HUES64 (cell line): ENCODE data around the gene HSPG2.

Experiments
- H3K27ac ChIP-seq: 2 replicates; pipeline ENCODE4 v1.7.0; 2013; ENCODE audit warnings: low read depth, low read length, inconsistent platforms
- H3K27me3 ChIP-seq: 2 replicates; pipeline ENCODE4 v1.6.1; 2013; ENCODE audit warnings: mild to moderate bottlenecking, low read length; ENCODE audit not compliant: insufficient read depth
- H3K36me3 ChIP-seq: 2 replicates; pipeline ENCODE4 v1.6.1; 2013; ENCODE audit warnings: mild to moderate bottlenecking, low read length; ENCODE audit not compliant: insufficient read depth
- H3K4me1 ChIP-seq: 2 replicates; pipeline ENCODE4 v1.6.1; 2013; ENCODE audit warnings: mild to moderate bottlenecking, low read length, moderate library complexity; ENCODE audit not compliant: insufficient read depth
- H3K4me3 ChIP-seq: 2 replicates; pipeline ENCODE4 v1.5.1; 2013; ENCODE audit warnings: mild to moderate bottlenecking, low read length, moderate library complexity
- H3K9ac ChIP-seq: 2 replicates; pipeline ENCODE4 v1.6.1; 2013; ENCODE audit warnings: mild to moderate bottlenecking, low read depth, low read length
- H3K9me3 ChIP-seq: 2 replicates; pipeline ENCODE4 v1.6.1; 2013; ENCODE audit warnings: low read depth, low read length; ENCODE audit not compliant: insufficient read depth
- WGBS: fragments of 150-250, 120-280 bp; methylation state at CpG from one replicate; pipeline ENCODE4 v1.1.7; 2013; ENCODE audit warnings: missing lambda C conversion rate; 5-methylcytosine and 5-hydroxymethylcytosine counted together

The HSPG2 gene

DNA sequence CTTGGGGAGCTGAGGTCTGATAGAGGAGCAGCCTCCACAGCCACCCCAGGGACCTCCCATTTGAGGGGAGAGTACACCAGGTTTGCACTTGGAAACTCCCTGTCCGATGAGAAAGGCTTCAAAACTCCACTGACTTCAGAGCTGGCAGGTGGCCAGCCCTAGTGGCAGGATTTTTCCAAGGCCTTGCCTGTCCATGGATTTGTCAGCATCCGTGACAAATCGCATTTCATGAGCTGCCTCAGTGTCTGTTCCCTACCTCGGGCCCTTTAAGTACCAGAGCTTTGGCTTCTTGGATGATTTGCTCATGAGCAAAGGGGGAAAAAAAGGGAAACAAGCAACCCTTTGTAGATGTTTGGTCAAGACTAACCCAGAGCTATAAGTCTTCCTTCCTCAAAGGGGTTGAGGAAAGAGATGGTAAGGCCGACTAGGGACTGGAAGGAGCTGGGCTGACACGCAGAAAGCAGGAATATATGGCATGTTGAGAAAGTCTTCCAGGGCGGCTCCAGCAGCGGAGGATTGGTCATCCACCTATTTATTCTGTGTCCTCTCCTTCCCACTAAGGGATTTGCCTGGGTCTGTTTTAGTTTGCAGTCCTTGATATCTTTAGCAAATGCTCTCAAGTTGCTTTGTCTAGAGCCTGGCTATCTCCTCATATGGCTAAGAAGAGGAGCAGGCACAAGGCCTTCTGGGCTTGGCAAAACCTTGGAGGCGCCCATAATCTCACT, 2.7 kb upstream of the HSPG2 start:
- Histone ChIP-seq H3K9ac (no peak overlapping the region), H3K4me3 (no peak overlapping the region), H3K9me3 (no peaks in the 10 kb centered on the region), H3K4me1 (peaks cover 15% of the 10 kb centered on the region), H3K27me3 (no peaks in the 10 kb centered on the region), H3K27ac (no peak overlapping the region), H3K36me3 (no peaks in the 10 kb centered on the region)
- WGBS: 84% methylated on average over 9 of the region's 9 CpGs

DNA sequence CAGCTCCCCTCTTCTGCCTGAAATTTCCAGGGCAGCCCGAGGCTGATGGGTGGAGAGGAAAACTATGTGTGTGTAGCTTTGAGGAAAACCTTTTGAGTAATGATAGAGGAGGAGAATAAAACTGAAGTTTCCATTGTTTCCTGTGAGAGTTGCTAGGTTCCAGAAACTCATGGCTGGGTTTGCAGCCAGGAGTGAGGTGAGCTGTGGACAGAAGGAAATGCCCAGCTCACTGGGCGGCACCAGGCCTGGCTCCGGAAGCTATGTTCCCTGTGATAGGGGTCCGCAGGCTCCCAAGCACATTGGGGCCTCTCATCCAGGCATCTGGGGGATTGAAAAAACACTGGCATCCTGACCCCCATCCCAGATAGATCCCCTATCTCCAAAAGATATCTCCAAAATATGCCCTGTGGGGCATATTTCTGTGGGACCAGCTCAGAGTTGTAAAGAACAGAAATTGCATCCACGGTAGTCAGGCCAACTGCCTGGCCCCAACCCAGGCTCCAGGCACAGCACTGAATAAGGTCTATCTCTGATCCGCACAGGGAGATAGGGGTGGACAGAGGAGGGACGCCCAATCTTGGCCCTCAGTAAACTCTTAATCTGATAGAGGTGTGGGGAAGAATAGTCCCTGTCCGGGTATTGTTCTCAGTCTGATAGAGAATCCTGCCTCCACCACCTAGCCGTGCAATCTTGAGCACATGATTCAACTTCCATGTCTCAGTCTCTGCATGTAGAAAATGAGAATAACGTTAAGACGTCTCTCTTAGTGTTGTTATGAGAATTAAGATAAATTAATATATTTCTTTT, 1.8 kb upstream of the HSPG2 start:
- Histone ChIP-seq H3K9me3 (no peaks in the 10 kb centered on the region), H3K4me1 (peaks cover 10% of the 10 kb centered on the region), H3K27me3 (no peaks in the 10 kb centered on the region), H3K36me3 (no peaks in the 10 kb centered on the region), H3K9ac (no peak overlapping the region), H3K27ac (no peak overlapping the region), H3K4me3 (no peak overlapping the region)
- 91% methylated on average over 9 of the region's 11 CpGs for WGBS

DNA sequence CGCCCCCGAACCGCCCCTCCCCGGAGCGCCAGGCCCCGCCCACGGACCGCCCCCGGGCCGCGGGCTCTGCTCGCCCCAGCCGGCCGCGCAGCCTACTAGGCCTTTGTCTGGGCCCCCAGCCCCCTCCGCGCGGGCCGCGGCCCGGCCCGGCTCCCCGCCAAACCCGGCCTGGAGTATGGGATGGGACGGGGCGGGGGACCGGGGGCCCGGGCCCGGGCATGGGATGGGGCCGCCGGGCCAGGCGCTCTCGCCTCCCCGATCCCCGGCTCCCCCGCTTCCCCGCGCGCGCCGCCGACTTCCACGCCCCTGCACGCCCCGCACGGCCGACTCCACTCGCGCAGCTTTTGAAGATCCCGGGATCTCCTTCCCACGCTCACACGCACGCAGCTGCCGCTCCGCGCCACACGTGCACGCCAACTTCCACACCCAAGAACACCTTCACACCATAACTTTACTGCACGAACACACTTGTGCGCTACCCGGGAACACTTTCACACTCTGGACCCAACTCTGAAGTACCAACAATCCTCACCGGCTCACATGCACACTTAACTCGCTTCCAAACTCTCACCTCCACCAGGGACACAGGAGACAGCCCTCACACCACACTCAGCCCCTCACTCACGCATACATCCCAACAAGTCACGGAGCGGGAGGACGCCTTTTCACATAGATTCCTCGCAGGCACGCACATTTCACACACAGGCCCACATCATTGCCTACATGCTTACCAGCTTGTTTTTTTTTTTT, 437 bp upstream of the HSPG2 start:
- no peaks in the 10 kb centered on the region for H3K36me3 ChIP-seq
- peak overlapping the region; percentile 67 for H3K9ac ChIP-seq
- 10% methylated on average over 69 of the region's 69 CpGs for WGBS

DNA sequence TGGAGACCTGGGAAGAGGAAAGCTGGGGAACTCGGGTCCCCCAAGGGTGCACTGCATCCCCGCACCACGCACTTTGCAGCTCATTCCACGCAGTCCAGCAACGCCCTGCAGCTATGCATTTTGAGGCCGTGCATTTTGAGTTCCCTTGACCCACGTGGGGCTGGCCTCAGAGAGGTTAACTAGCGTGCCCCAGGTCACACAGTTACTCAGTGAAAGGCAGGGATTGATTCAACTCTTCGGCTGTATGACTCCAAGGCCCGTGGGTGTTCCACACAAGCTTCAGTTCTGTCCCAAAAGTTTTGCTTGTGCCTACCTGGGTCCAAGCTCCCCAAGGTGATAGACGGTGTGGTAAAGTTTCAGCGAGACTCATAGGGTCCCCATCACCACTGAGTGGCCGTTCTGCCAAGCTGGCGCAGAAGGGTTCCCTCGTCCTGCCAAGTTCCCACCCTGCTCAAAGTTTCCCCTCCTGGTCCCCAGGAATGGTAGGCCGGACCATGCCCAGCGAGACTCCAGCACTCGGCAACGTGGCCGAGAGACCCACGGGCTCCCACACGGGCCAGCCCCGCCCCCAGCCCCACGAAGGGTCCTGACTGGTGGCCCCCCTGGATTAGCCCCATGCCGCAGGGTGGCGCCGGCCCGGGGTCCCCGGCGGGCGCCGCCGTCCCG, 611 bp downstream of the HSPG2 start:
- Histone ChIP-seq H3K27ac (no peak overlapping the region), H3K36me3 (no peaks in the 10 kb centered on the region), H3K4me1 (peaks cover 25% of the 10 kb centered on the region; the same call in 1 of the 2 replicates), H3K27me3 (no peaks in the 10 kb centered on the region), H3K9ac (peak overlapping the region; percentile 73), H3K9me3 (no peaks in the 10 kb centered on the region), H3K4me3 (peak overlapping the region; percentile 70)
- 7% methylated on average over 34 of the region's 34 CpGs for WGBS

More for the DNA sequence above, 437 bp upstream of the HSPG2 start:
- H3K27ac ChIP-seq: no peak overlapping the region
- H3K4me3 ChIP-seq: peak overlapping the region; percentile 48
- H3K27me3 ChIP-seq: no peaks in the 10 kb centered on the region
- peaks cover 16% of the 10 kb centered on the region; the same call in 1 of the 2 replicates for H3K4me1 ChIP-seq
- H3K9me3 ChIP-seq: no peaks in the 10 kb centered on the region

DNA sequence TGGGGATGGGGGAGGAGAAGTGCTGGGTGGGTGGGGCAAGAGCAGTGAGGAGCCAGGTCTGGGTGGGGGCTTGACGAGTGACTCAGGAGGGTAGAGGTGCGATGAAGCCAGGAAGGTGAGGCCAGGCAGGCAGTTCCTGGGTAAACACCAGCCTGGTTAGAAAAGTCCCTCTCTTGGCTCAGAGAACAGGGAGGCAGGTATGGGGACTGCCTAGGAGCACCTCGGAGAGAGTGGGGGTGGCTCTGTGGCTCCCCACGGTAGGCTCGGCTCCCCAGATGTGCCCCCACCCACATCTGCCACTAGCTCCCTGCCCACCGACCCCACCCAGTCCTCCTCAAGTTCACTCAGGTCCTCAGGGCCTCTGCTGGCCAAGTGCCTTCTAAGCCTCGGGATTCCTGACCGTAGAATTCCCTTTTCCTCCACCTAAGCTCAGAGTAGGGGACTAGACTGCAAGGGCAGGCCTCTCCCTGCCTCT, 1.2 kb downstream of the HSPG2 start:
- 26% methylated on average over 8 of the region's 8 CpGs for WGBS
- peak overlapping the region; percentile 70 for H3K4me3 ChIP-seq
- H3K4me1 ChIP-seq: peaks cover 29% of the 10 kb centered on the region; the same call in 1 of the 2 replicates
- H3K27ac ChIP-seq: no peak overlapping the region
- no peaks in the 10 kb centered on the region for H3K27me3 ChIP-seq
- no peaks in the 10 kb centered on the region for H3K9me3 ChIP-seq
- no peaks in the 10 kb centered on the region for H3K36me3 ChIP-seq
- H3K9ac ChIP-seq: peak overlapping the region; percentile 73

DNA sequence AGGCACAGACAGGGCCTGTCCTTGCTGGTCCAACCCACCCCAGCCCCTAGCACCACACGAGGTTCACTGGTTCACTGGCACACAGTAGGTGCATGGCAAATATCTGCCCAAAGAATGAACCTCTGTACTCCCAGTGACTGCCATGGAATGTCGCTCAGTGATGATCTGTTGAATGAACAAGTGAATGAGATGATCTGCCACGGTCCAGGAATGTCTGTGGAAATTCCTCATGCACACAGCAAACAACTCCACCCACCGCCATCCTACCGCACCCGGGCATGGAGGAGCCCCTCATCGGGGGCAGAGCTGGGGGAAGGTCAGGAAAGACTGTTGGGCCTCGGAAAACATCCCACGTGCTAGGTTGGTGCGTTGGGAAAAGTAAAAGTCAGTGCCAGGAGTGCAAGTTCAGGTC, 1.7 kb downstream of the HSPG2 start:
- Histone ChIP-seq H3K4me3 (peak overlapping the region; percentile 70; the same call in 1 of the 2 replicates), H3K36me3 (no peaks in the 10 kb centered on the region), H3K9me3 (no peaks in the 10 kb centered on the region), H3K4me1 (peaks cover 29% of the 10 kb centered on the region; the same call in 1 of the 2 replicates), H3K9ac (no peak overlapping the region), H3K27me3 (no peaks in the 10 kb centered on the region), H3K27ac (peak overlapping the region; percentile 32; the same call in 1 of the 2 replicates)
- WGBS: 68% methylated on average over 10 of the region's 10 CpGs

DNA sequence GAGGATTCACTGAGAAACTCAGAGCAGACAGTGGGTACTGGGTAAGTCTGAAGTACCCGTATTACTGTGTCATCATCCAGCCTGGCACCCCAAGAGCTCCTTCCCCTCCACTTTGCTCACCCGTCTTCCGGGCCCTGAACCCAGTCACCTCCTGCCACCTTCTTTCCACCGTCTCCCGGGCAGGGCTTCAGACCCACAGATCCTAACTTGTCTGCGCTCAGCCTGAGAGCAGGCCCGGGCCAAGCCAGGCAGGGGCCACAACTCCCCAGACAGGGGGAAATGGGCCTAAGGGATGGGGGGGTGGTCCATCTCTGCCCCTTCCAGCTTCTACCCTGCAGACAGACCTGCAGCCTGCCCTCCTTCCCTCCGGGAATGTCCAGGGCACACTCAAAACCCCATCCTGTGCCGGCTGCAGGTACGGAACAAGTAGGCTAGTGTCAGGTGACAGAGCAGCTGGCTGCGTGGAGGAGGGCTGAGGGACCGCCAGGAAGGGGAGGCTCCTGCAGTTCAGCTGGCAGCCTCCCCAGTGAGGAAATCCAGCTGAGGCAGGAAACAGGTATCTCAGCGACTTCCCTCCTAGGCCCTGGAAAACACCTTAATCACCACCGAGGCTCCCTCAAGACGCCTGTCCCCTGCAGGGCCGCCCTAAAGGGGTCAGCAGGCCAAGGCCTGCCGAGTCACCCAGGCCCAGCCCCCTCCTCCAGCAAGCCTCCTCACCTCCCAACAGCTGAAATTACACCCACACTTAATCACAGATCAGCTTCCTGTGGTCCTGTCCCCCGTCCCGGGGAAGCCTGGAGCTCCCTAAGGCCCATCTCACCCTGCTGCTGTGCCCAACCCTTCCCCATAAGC, 3.5 kb downstream of the HSPG2 start:
- Histone ChIP-seq H3K36me3 (no peaks in the 10 kb centered on the region), H3K4me3 (no peak overlapping the region), H3K4me1 (peaks cover 29% of the 10 kb centered on the region; the same call in 1 of the 2 replicates), H3K27ac (peak overlapping the region; percentile 49), H3K9ac (no peak overlapping the region; the same call in 1 of the 2 replicates), H3K9me3 (no peaks in the 10 kb centered on the region), H3K27me3 (no peaks in the 10 kb centered on the region)
- 54% methylated on average over 19 of the region's 19 CpGs for WGBS

DNA sequence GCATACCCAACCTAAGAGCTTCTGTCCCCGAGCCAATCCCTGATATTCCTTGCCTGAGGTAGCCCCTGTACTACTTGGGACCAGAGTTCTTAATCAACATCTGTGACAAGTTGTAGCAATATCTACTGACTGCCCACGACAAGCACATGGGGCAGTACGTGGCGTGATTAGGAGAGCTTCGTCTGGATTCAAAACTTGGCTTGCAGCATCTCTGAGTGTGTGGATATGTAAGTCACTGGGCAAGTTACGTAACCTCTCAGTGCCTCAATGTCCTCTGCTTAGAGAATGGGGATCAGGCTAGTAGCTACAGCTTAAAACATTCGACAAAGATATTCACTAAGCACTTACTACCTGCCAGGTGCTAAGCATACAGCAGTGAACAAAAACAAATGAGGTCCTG, 5.0 kb downstream of the HSPG2 start:
- Histone ChIP-seq H3K4me1 (peaks cover 29% of the 10 kb centered on the region; the same call in 1 of the 2 replicates), H3K27me3 (no peaks in the 10 kb centered on the region), H3K27ac (no peak overlapping the region), H3K9ac (no peak overlapping the region), H3K4me3 (no peak overlapping the region), H3K36me3 (no peaks in the 10 kb centered on the region), H3K9me3 (no peaks in the 10 kb centered on the region)
- 86% methylated on average over 7 of the region's 7 CpGs for WGBS

DNA sequence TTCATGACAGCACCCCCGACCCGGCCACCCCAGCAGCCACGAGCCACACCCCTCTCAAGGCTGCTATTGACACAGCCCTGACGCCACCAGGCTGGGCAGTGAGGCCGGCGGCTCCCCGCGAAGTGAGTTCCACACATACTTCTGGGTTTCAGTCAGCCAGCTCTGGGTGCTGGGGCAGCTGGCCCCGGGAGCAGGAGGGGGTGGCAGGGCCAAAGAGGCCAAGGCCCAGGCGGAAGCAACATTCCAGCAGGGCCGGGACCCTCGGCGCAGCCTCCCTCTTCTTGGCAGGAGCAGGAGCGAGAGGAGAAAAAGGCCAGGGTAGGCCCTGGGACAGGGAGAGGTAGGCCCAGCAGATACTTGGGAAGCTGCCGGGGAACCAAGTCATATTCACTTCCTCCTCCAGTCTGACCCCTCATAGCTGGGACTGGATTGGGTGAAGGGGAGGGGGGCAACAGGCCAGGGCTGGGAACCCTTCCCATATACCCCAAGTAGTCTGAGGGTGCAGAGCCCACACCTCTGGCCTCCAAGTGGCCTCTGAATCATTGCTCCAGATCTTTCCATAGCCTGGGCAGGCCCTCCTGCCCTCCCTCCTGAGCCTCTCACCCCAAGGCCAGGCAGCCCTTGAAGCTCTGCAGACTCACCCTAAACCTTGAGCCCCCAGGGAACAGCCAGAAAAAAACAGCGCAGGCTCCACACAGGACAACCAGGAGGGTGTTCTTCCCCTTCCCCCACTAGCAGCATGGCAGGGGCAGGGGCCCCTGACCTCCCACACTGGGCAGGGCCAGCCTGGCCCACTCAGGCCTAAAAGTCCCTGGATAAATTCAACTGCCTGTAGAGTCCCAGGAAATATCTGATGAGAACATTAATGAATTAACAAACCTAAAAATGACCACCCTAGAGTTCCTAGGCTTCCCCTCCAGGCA, 5.7 kb downstream of the HSPG2 start:
- WGBS: 82% methylated on average over 15 of the region's 16 CpGs

More for the DNA sequence above, 5.7 kb downstream of the HSPG2 start:
- Histone ChIP-seq H3K4me3 (no peak overlapping the region), H3K27ac (0 out of 2 replicates have a peak overlapping the region, but pooled peaks have one; percentile 38), H3K9ac (no peak overlapping the region), H3K36me3 (no peaks in the 10 kb centered on the region), H3K9me3 (no peaks in the 10 kb centered on the region), H3K27me3 (no peaks in the 10 kb centered on the region), H3K4me1 (peaks cover 29% of the 10 kb centered on the region; the same call in 1 of the 2 replicates)
